Smooth muscle cell of bladder (primary cell): Measurements from ENCODE around the gene GLT8D2. TPM values are rescaled to one million over a fixed set of nuclear protein-coding genes. Genes with fewer than 3 reads are reported as not detected.

Experiments
- total RNA-seq: library from RNA; depleted of rRNA; stranded (reverse); fragments of >200 nt; gene quantifications from 2 replicates; pipeline ENCODE4 v1.2.3, GENCODE V29; 2014

The GLT8D2 gene, protein sequence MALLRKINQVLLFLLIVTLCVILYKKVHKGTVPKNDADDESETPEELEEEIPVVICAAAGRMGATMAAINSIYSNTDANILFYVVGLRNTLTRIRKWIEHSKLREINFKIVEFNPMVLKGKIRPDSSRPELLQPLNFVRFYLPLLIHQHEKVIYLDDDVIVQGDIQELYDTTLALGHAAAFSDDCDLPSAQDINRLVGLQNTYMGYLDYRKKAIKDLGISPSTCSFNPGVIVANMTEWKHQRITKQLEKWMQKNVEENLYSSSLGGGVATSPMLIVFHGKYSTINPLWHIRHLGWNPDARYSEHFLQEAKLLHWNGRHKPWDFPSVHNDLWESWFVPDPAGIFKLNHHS
- total RNA-seq: 56.2 and 75.8 TPM in 2 replicates

DNA sequence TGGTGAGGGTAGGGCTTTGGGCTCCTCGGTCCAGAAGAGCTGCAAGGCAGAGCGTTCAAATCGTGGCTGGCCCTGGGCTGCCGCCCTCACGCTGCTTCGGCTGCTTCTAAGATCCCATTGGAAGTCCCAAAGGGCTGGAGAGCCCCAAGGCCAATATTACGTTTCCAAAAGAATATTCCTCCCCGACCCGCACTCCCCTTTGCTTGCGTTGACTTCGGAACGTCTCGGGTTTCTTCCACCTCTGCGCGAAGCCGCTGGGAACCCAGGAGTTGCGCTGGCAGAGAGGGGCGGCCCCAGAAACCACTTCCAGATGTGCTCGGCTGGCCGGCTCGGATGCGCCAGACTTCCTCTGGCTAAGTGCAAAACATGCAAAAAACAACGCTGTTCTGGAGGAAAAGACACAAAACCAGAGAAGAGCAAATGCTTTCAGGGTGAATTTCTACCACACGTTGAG, at the start of gene GLT8D2:
Gene GLT8D2, minus strand, starts transcription at position 285 of the 454 bp plus-strand sequence. CDS start 30,539 bp downstream, outside the sequence.

DNA sequence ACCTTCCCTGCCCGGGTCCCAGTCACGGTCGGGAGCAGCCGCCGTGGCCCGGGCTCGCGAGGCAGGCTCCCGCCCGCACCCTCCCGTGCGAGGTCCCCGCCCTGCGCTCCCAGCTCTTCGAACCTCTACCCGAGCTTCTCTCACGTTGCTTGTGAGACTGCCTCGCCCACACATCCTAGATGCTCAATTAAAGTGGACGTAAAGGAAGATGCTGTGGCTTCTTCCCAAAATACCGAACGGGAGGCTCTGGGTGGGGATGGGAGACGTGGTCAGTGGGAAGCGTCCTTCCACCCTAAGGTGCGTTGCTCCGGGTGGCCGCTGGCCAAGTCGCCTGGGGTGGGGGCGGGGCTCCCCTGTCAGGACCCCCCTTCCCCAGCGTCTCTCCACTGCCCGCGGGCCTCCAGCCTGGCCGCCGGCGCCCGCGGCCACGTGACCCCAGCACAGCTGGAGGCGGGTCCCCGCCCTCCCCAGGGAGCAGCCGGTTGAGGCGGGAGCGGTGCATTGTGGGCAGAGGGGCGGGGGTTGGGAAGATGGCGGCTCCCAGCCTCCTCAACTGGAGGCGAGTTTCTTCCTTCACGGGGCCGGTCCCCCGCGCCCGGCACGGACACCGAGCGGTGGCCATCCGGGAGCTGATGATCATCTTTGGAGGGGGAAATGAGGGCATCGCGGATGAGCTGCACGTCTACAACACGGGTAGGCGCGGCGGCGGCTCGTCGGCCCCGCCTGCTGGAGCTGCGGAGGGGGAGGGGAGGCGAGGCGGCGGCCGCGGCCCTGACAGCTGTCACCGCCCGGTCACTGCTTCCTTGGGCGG, 14.2 kb upstream of the GLT8D2 start, which contains the start of gene HCFC2:
Gene HCFC2, plus strand, starts transcription at position 501 of the 811 bp plus-strand sequence. Its CDS starts 30 bp downstream, at position 531.

DNA sequence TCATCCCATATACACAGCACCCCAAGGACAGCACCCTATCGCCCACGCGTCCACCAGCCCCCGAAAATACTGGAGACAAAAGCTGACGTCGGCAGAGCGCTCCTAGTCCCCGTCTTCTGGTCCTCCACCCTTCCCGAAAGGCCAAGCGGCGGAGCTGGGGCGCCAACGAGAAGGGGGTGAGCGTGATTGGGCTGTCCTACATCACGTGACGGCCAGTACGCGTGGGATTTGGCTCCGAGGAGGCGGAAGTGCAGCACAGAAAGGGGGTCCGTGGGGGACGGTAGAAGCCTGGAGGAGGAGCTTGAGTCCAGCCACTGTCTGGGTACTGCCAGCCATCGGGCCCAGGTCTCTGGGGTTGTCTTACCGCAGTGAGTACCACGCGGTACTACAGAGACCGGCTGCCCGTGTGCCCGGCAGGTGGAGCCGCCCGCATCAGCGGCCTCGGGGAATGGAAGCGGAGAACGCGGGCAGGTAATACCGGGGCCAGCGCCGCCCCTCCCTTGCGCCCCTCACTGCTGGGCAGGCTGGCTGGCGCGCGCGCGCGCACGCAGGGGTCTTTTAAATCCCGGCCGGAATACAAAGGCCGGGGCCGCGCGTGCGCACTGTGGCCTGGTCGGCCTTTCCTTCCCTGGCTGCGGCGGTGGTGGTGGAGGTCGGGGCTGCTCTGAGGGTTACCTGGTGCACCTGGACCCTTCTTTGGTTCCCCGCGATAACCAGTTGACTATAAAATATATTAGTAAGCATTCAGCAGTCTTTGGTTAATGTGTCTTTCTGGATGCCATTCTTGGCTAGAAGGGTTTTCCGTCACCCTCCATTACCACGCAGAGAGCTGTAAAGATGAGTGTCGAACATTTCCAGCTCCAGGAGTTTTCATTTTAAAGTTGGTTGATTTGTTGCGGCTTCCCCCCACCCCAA, 84.1 kb downstream of the GLT8D2 start, which contains the start of gene TDG:
Gene TDG, plus strand, starts transcription at position 283 of the 915 bp plus-strand sequence. Its CDS starts 166 bp downstream, at position 449.

Other genes with a start within 250 kb of the GLT8D2 start
- 3.4 and 6.2 TPM in 2 replicates for gene NT5DC3, start 209.0 kb downstream of the GLT8D2 start, total RNA-seq
- 809 and 1,133 TPM in 2 replicates for gene HSP90B1, start 119.8 kb downstream of the GLT8D2 start, total RNA-seq
- gene TDG, start 84.3 kb downstream of the GLT8D2 start, total RNA-seq: 14.9 and 19.1 TPM in 2 replicates
- 22.5 and 24.0 TPM in 2 replicates for gene HCFC2, start 14.3 kb upstream of the GLT8D2 start, total RNA-seq
- 25.7 and 36.1 TPM in 2 replicates for gene NFYB, start 88.0 kb upstream of the GLT8D2 start, total RNA-seq
- gene TXNRD1, start 165.6 kb upstream of the GLT8D2 start, total RNA-seq: 703 and 1,091 TPM in 2 replicates